HepG2 (cell line): ENCODE results near the gene SNX21. TPM values are rescaled to one million over a fixed set of nuclear protein-coding genes. Genes with fewer than 3 reads are reported as not detected.

ENCODE experiments used
- ARNT2 ChIP-seq: sonication (generic); formaldehyde crosslinking; IDR thresholded peaks from 2 replicates; pipeline ENCODE4 v1.8.0; 2022; ENCODE audit warnings: mild to moderate bottlenecking, low read depth, missing genetic modification reagents, moderate library complexity
- BORCS8-MEF2B ChIP-seq: sonication (generic); formaldehyde crosslinking; IDR thresholded peaks from 2 replicates; pipeline ENCODE4 v1.8.0; 2022; ENCODE audit warnings: mild to moderate bottlenecking, missing genetic modification reagents
- DNMT1 ChIP-seq: sonication (generic); formaldehyde crosslinking; IDR thresholded peaks from 2 replicates; pipeline ENCODE4 v1.5.1; 2020; ENCODE audit warnings: mild to moderate bottlenecking, missing genetic modification reagents
- EHMT2 ChIP-seq: fragments of 200-600 bp; sonication (generic); IDR thresholded peaks from 2 replicates; pipeline ENCODE4 v1.7.0; 2017; ENCODE audit warnings: antibody characterized with exemption, low read depth, low read length, borderline replicate concordance
- HMGA1 ChIP-seq: sonication (generic); formaldehyde crosslinking; conservative IDR thresholded peaks from 2 replicates; pipeline ENCODE4 v1.4.0; 2020; ENCODE audit warnings: missing genetic modification reagents
- KLF16 ChIP-seq, 2 experiments: sonication (generic) in 1 of 2; formaldehyde crosslinking in 1 of 2; IDR thresholded peaks; 2 replicates each; pipeline versions ENCODE4 v1.6.1 to v1.8.0; 2016 to 2023; ENCODE audit warnings: missing genetic modification reagents in 2 of 2, missing compliant biosample characterization in 1 of 2
- RARA ChIP-seq: IDR thresholded peaks from 2 replicates; pipeline ENCODE4 v1.6.1; 2016; ENCODE audit warnings: missing genetic modification reagents, missing compliant biosample characterization
- ZBTB3 ChIP-seq: sonication (generic); formaldehyde crosslinking; IDR thresholded peaks from 2 replicates; pipeline ENCODE4 v1.4.0; 2020; ENCODE audit warnings: low read depth, mild to moderate bottlenecking, moderate library complexity, missing genetic modification reagents, borderline replicate concordance
- ZNF180 ChIP-seq: sonication (generic); formaldehyde crosslinking; IDR thresholded peaks from 2 replicates; pipeline ENCODE4 v1.4.0; 2020; ENCODE audit warnings: low read depth, missing genetic modification reagents, borderline replicate concordance
- ZNF333 ChIP-seq: sonication (generic); formaldehyde crosslinking; IDR thresholded peaks from 2 replicates; pipeline ENCODE4 v1.4.0; 2020; ENCODE audit warnings: mild to moderate bottlenecking, missing genetic modification reagents, borderline replicate concordance
- ZNF33A ChIP-seq: sonication (generic); formaldehyde crosslinking; IDR thresholded peaks from 2 replicates; pipeline ENCODE4 v1.5.1; 2020; ENCODE audit warnings: missing genetic modification reagents, mild to moderate bottlenecking, moderate library complexity, borderline replicate concordance
- ZNF563 ChIP-seq: sonication (generic); formaldehyde crosslinking; IDR thresholded peaks from 2 replicates; pipeline ENCODE4 v1.8.0; 2022; ENCODE audit warnings: mild to moderate bottlenecking, moderate library complexity, missing genetic modification reagents
- ZNF564 ChIP-seq: sonication (generic); formaldehyde crosslinking; IDR thresholded peaks from 2 replicates; pipeline ENCODE4 v1.8.1; 2023; ENCODE audit warnings: mild to moderate bottlenecking, missing genetic modification reagents
- ZNF761 ChIP-seq: sonication (generic); formaldehyde crosslinking; conservative IDR thresholded peaks from 2 replicates; pipeline ENCODE4 v1.4.0; 2020; ENCODE audit warnings: mild to moderate bottlenecking, missing genetic modification reagents
- ZNF777 ChIP-seq: sonication (generic); formaldehyde crosslinking; IDR thresholded peaks from 2 replicates; pipeline ENCODE4 v1.4.0; 2020; ENCODE audit warnings: missing genetic modification reagents
- polyA plus RNA-seq, 8 experiments: library from polyadenylated mRNA; depleted of rRNA in 3 of 8; stranded (reverse) in 7 of 8; unstranded in 1 of 8; fragments of >200 nt; fragmentation: Illumina TruSeq in 4 of 8; extraction: Trizol in 4 of 8; gene quantifications; 2 replicates each; pipeline versions ENCODE4 v1.2.1 to v1.2.3, GENCODE V29; 2011 to 2016; ENCODE audit warnings: low read depth in 4 of 8, missing spikeins in 1 of 8, mixed read lengths in 1 of 8; ENCODE audit not compliant: insufficient read depth in 1 of 8
- total RNA-seq, 5 experiments: library from RNA; depleted of rRNA; stranded (reverse); fragments of >200 nt; fragmentation: Illumina TruSeq; extraction: Trizol; gene quantifications; 2 replicates each; pipeline ENCODE4 v1.2.3, GENCODE V29; 2016; ENCODE audit warnings: low read depth in 1 of 5
- TF ChIP-seq, protein P1 (sequence below): IDR thresholded peaks from 2 replicates; pipeline ENCODE4 v1.6.1; 2016; ENCODE audit warnings: low read depth
- TF ChIP-seq, protein P2 (sequence below): IDR thresholded peaks from 2 replicates; pipeline ENCODE4 v1.6.1; 2016
- TF ChIP-seq, protein P3 (sequence below), 2 experiments: sonication (generic) in 1 of 2; formaldehyde crosslinking in 1 of 2; IDR thresholded peaks; 2 replicates each; pipeline versions ENCODE4 v1.4.0 to v1.6.1; 2018 to 2020; ENCODE audit warnings: missing genetic modification reagents in 2 of 2, borderline replicate concordance in 1 of 2, low read depth in 1 of 2, mild to moderate bottlenecking in 1 of 2, missing biosample characterization in 1 of 2
- TF ChIP-seq, protein P4 (sequence below): sonication (generic); formaldehyde crosslinking; IDR thresholded peaks from 2 replicates; pipeline ENCODE4 v1.4.0; 2020; ENCODE audit warnings: low read depth, missing genetic modification reagents

SNX21 gene
- total and polyA plus RNA-seq, 2 of the 13 experiments (the other 11 are each of a cell fraction or from before 2014, with no cell fraction given) = 7.7 to 12.8 TPM

DNA sequence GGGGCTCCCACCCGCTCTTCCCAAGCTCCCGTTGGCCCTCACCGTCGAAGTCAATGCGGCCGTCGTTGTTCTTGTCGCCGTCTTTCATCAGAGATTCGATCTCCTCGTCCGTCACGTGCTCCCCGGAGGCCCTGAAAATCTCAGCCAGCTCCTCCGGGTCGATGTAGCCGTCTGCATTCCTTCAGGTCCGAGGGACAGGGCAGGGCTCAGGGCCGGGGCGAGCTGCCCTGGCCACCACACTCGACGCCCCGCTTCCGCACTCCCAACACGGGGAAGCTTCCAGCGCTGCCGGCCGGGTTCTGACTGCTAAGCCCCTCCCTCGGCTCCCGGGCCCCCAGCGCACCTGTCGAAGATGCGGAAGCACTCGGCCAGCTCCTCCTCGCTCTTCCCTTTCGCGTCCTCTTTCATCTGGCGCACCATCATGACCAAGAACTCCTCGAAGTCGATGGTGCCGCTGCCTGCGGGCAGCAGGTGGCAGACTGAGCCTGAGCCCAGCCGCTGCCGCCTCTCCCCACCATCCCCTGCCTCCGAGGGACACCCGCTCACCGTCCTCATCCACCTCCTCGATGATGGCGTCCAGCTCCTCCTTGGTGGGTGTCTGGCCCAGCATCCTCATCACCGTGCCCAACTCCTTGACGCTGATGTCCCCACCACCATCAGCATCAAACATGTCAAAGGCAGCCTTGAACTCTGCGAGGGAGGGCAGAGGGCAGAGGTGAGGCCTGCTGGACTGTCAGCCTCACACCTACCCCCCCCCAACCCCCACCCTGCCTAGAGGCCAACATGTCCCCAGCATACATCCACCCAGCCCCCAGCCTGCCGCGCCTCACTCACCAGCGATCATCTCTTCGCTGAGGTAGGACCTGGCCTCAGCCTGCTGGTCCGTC, 9.4 kb upstream of the SNX21 start (continued):
- TF ChIP-seq, protein P1, sequence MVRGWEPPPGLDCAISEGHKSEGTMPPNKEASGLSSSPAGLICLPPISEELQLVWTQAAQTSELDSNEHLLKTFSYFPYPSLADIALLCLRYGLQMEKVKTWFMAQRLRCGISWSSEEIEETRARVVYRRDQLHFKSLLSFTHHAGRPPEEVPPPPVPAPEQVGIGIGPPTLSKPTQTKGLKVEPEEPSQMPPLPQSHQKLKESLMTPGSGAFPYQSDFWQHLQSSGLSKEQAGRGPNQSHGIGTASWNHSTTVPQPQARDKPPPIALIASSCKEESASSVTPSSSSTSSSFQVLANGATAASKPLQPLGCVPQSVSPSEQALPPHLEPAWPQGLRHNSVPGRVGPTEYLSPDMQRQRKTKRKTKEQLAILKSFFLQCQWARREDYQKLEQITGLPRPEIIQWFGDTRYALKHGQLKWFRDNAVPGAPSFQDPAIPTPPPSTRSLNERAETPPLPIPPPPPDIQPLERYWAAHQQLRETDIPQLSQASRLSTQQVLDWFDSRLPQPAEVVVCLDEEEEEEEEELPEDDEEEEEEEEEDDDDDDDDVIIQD (CRISPR knock-in tag) = 0 out of 2 replicates have a peak, but pooled peaks have one; percentile 14
- TF ChIP-seq, protein P2, sequence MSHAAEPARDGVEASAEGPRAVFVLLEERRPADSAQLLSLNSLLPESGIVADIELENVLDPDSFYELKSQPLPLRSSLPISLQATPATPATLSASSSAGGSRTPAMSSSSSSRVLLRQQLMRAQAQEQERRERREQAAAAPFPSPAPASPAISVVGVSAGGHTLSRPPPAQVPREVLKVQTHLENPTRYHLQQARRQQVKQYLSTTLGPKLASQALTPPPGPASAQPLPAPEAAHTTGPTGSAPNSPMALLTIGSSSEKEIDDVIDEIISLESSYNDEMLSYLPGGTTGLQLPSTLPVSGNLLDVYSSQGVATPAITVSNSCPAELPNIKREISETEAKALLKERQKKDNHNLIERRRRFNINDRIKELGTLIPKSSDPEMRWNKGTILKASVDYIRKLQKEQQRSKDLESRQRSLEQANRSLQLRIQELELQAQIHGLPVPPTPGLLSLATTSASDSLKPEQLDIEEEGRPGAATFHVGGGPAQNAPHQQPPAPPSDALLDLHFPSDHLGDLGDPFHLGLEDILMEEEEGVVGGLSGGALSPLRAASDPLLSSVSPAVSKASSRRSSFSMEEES (CRISPR knock-in tag) = 0 out of 2 replicates have a peak, but pooled peaks have one; percentile 17
- TF ChIP-seq ZNF777 (CRISPR knock-in tag) (peak; percentile 62), RARA (CRISPR knock-in tag) (peak; percentile 39), BORCS8-MEF2B (0 out of 2 replicates have a peak, but pooled peaks have one; percentile 83), ZBTB3 (CRISPR knock-in tag) (no peak), ZNF333 (no peak), ZNF180 (CRISPR knock-in tag) (no peak), ARNT2 (CRISPR knock-in tag) (no peak), ZNF563 (CRISPR knock-in tag) (no peak), EHMT2 (no peak), HMGA1 (no peak), ZNF564 (no peak), KLF16 (CRISPR knock-in tag; IDR thresholded peaks at IDR 0.05) (no peak), DNMT1 (CRISPR knock-in tag) (peak; percentile 81; the same call in 1 of the 2 replicates), ZNF33A (no peak), ZNF761 (CRISPR knock-in tag) (no peak)
- TF ChIP-seq, protein P3, sequence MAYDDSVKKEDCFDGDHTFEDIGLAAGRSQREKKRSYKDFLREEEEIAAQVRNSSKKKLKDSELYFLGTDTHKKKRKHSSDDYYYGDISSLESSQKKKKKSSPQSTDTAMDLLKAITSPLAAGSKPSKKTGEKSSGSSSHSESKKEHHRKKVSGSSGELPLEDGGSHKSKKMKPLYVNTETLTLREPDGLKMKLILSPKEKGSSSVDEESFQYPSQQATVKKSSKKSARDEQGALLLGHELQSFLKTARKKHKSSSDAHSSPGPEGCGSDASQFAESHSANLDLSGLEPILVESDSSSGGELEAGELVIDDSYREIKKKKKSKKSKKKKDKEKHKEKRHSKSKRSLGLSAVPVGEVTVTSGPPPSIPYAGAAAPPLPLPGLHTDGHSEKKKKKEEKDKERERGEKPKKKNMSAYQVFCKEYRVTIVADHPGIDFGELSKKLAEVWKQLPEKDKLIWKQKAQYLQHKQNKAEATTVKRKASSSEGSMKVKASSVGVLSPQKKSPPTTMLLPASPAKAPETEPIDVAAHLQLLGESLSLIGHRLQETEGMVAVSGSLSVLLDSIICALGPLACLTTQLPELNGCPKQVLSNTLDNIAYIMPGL (CRISPR knock-in tag; IDR thresholded peaks at IDR 0.05; ENCODE audit: borderline replicate concordance in 1 of 2, low read depth in 1 of 2) = peak in 1 of 2 experiments; percentile 90; a peak in 2 of 4 replicates
- TF ChIP-seq, protein P4, sequence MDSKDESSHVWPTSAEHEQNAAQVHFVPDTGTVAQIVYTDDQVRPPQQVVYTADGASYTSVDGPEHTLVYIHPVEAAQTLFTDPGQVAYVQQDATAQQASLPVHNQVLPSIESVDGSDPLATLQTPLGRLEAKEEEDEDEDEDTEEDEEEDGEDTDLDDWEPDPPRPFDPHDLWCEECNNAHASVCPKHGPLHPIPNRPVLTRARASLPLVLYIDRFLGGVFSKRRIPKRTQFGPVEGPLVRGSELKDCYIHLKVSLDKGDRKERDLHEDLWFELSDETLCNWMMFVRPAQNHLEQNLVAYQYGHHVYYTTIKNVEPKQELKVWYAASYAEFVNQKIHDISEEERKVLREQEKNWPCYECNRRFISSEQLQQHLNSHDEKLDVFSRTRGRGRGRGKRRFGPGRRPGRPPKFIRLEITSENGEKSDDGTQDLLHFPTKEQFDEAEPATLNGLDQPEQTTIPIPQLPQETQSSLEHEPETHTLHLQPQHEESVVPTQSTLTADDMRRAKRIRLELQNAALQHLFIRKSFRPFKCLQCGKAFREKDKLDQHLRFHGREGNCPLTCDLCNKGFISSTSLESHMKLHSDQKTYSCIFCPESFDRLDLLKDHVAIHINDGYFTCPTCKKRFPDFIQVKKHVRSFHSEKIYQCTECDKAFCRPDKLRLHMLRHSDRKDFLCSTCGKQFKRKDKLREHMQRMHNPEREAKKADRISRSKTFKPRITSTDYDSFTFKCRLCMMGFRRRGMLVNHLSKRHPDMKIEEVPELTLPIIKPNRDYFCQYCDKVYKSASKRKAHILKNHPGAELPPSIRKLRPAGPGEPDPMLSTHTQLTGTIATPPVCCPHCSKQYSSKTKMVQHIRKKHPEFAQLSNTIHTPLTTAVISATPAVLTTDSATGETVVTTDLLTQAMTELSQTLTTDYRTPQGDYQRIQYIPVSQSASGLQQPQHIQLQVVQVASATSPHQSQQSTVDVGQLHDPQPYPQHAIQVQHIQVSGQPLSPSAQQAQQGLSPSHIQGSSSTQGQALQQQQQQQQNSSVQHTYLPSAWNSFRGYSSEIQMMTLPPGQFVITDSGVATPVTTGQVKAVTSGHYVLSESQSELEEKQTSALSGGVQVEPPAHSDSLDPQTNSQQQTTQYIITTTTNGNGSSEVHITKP (CRISPR knock-in tag) = no peak
